Tibial nerve (tissue), 4 donors: ENCODE data around the gene TRPV2. TPM values are rescaled to one million over a fixed set of nuclear protein-coding genes. Genes with fewer than 3 reads are reported as not detected.

Experiments
- DNase-seq, 2 donors: peaks; one replicate each; pipeline ENCODE4 v3.0.0-alpha.2; 2019; ENCODE audit warnings: low spot score in 2 of 2
- H3K27ac ChIP-seq, 4 donors: fragments of 200-600 bp; sonication (generic) in 3 of 4; one replicate each; pipeline ENCODE4 v1.5.1; 2017 to 2019; ENCODE audit warnings: mild to moderate bottlenecking in 1 of 4
- H3K27me3 ChIP-seq, 2 donors: fragments of 200-600 bp; sonication (generic) in 1 of 2; one replicate each; pipeline versions ENCODE4 v1.5.1 to v1.6.0; 2017 to 2019
- H3K36me3 ChIP-seq, 3 donors: fragments of 200-600 bp; sonication (generic); one replicate each; pipeline ENCODE4 v1.5.1; 2018 to 2019
- H3K4me1 ChIP-seq, 4 donors: fragments of 200-600 bp; sonication (generic) in 3 of 4; one replicate each; pipeline ENCODE4 v1.5.1; 2017 to 2019
- H3K4me3 ChIP-seq, 4 donors: fragments of 200-600 bp; sonication (generic) in 3 of 4; one replicate each; pipeline ENCODE4 v1.5.1; 2017 to 2019; ENCODE audit warnings: mild to moderate bottlenecking in 1 of 4, moderate library complexity in 1 of 4
- H3K9me3 ChIP-seq, 4 donors: fragments of 200-600 bp; sonication (generic) in 3 of 4; one replicate each; pipeline ENCODE4 v1.5.1; 2017 to 2019
- EP300 ChIP-seq, 2 donors: sonication (generic); formaldehyde crosslinking; IDR thresholded peaks; one replicate each; pipeline ENCODE4 v1.6.1; 2017; ENCODE audit warnings: antibody characterized with exemption in 2 of 2, mild to moderate bottlenecking in 1 of 2
- POLR2A ChIP-seq, 2 donors: fragments of 450-650 bp; IDR thresholded peaks; one replicate each; pipeline ENCODE4 v1.6.1; 2017; ENCODE audit warnings: antibody characterized with exemption in 2 of 2, mild to moderate bottlenecking in 2 of 2, moderate library complexity in 2 of 2
- WGBS, 2 donors: methylation state at CpG; one replicate each; pipeline ENCODE4 v1.1.5; 2018; 5-methylcytosine and 5-hydroxymethylcytosine counted together
- total RNA-seq, 4 donors: library from RNA; depleted of rRNA; stranded (reverse); fragments of >200 nt; gene quantifications; one replicate each; pipeline ENCODE4 v1.1.0, GENCODE V29; 2016
- TF ChIP-seq, protein P1 (sequence below), 5 experiments: fragments of 200-600 bp in 3 of 5; fragments of 450-650 bp in 2 of 5; sonication (generic) in 3 of 5; IDR thresholded peaks; one replicate each; pipeline ENCODE4 v1.5.1; 2016 to 2019; ENCODE audit warnings: antibody characterized with exemption in 5 of 5, mild to moderate bottlenecking in 3 of 5, moderate library complexity in 2 of 5

Gene TRPV2
- total RNA-seq, 4 donors from 2014 or later, result 10.5 to 19.9 (median 16.9) TPM

DNA sequence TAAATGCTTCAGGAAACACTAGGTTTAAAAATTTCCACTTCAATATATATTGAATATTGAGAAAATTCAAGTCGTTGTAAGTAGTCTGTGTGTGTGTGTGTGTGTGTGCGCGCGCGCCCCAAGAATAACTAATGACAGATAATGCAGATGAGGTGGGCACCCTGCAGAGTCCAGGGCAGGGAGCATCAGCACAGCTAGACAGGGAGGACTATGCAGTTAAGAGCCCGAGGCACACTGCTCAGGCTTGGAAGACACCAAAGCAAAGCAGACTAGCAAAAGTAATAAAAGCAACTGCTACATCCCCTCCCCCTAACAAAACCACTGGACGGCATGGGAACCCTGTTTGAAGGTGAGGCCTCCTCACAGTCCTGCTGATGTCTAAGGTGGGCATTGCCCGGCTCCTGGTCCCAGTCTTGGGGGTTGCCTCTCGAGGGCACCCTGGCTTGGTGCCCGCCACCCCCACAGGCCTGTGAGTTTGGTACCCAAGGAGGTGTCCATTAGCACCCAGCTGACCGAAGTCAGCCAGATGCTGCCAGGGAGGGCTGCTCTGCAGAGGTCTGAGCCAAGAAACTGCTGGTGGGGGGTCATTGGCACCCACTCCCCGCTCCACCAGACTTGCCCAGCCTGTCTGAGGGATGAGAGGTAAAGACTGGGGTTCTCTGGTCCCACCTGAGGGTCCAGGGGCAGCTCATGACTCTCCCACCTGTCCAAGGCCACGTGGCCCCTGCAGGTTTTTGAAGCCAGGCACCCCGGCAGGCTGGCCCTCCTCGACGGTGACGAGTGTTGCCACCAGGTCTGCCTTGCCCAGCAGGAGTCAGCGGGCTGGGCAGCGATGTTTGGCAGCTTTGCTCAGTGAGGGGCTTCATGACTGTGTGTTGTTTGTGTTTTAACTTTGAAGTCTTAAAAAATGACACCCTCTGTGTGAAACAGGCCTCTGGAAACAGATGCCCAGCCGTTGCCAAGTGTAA, 58.0 kb downstream of the TRPV2 start:
- no peak overlapping the region for H3K4me3 ChIP-seq
- 76 to 79% methylated on average over 17 to 18 of the region's 20 CpGs for WGBS, 2 donors
- no peak for DNase-seq
- no peaks in the 10 kb centered on the region for H3K9me3 ChIP-seq
- peaks cover 0 to 4% (median 0%) of the 10 kb centered on the region in 3 donors for H3K36me3 ChIP-seq
- peaks cover 0 to 79% (median 17%) of the 10 kb centered on the region in 4 donors for H3K4me1 ChIP-seq
- H3K27ac ChIP-seq, result peak overlapping the region in 1 of 4 donors; percentile 36
- H3K27me3 ChIP-seq, result no peaks in the 10 kb centered on the region
- TF ChIP-seq EP300 (IDR thresholded peaks at IDR 0.05), result no peak
- no peak for TF ChIP-seq POLR2A (IDR thresholded peaks at IDR 0.05)
- TF ChIP-seq, protein P1, sequence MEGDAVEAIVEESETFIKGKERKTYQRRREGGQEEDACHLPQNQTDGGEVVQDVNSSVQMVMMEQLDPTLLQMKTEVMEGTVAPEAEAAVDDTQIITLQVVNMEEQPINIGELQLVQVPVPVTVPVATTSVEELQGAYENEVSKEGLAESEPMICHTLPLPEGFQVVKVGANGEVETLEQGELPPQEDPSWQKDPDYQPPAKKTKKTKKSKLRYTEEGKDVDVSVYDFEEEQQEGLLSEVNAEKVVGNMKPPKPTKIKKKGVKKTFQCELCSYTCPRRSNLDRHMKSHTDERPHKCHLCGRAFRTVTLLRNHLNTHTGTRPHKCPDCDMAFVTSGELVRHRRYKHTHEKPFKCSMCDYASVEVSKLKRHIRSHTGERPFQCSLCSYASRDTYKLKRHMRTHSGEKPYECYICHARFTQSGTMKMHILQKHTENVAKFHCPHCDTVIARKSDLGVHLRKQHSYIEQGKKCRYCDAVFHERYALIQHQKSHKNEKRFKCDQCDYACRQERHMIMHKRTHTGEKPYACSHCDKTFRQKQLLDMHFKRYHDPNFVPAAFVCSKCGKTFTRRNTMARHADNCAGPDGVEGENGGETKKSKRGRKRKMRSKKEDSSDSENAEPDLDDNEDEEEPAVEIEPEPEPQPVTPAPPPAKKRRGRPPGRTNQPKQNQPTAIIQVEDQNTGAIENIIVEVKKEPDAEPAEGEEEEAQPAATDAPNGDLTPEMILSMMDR (IDR thresholded peaks at IDR 0.05), result no peak

DNA sequence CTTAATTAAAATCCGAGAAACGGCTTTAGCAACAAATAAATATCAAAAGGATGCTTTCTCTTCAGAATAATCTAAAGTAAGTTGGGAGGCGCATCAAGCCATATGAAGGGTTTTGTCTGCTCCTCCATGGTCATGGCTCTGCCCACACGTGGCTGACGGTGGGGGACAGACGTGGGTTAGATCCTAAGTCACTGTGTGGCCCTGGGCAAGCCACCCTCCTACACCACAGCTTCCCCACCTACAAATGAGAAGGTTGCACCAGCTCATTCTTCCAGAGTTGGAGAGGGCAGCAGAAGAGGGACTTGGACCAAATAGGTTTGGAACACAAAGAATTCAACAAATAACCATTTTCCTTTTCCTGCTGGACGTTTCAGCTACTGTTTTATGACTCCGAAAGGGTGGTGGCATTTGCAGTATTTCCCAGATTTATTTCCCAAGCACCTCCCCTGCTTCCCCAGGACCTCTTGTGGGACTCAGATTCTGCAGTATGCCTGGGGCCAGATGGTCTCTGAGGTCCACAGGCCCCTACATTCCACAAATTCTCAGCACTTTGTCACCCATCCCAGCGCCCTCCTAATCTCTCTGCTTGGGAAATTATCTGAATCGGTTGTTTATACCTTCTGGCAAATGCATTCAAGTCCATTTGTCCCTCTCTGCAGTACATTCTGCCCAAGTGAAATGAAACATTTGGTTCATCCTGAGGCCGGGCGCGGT, 58.8 kb downstream of the TRPV2 start:
- Histone ChIP-seq H3K27me3 (no peaks in the 10 kb centered on the region), H3K4me3 (no peak overlapping the region), H3K36me3 (peaks cover 0 to 4% (median 0%) of the 10 kb centered on the region in 3 donors), H3K9me3 (no peaks in the 10 kb centered on the region), H3K27ac (peak overlapping the region in 1 of 4 donors; percentile 36), H3K4me1 (peaks cover 0 to 79% (median 21%) of the 10 kb centered on the region in 4 donors)
- no peak for TF ChIP-seq EP300 (IDR thresholded peaks at IDR 0.05)
- DNase-seq, result no peak
- WGBS, 2 donors, result 63 to 74% methylated on average over 13 of the region's 13 CpGs

DNA sequence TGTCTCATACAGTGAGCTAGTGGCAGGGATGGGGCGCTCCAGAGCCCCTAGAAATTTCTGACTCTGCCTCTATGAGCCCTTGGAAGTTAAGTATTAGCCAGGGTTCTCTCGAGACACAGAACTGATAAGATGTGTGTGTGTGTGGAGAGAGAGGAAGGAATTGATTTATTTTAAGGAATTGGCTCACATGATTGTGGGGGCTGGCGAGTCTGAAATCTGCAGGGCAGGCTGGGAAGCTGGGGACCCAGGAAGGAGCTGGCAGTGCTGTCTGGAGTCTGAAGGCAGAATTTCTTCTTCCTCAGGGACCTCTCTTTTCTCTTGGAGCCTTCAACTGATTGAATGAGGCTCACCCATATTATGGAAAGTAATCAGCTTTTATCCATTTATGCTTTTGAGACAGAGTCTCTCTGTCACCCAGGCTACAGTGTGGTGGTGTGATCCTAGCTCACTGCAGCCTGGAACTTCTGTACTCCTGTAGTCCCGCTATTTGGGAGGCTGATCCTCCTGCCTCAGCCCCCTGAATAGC, 59.9 kb downstream of the TRPV2 start:
- peaks cover 0 to 4% (median 0%) of the 10 kb centered on the region in 3 donors for H3K36me3 ChIP-seq
- 85 to 86% methylated on average over 4 of the region's 4 CpGs for WGBS, 2 donors

DNA sequence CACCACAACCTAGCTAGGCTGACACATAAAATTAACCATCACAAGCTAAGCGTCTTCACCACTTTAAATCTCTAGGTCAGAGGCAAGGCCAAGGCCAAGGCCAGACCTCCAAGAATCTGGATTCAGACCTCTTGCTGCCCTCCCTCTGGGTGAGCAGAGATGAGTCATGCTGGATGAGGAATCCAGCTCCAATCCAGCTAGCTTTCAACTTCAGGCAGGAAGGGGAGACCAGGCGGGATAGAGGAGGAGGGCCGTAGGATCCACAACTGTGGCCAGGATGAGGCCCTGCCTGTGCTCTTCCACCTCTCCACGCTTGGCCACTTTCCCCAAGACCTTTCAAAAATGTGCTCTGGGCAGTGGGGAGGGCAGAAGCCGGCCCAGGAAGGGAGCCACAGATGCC, 61.9 kb downstream of the TRPV2 start:
- Histone ChIP-seq H3K4me3 (no peak overlapping the region), H3K4me1 (peaks cover 0 to 72% (median 14%) of the 10 kb centered on the region in 4 donors), H3K27me3 (no peaks in the 10 kb centered on the region), H3K27ac (peak overlapping the region; percentile 30 to 86 (median 79)), H3K36me3 (peaks cover 0 to under 1% (median 0%) of the 10 kb centered on the region in 3 donors), H3K9me3 (no peaks in the 10 kb centered on the region)
- WGBS, 2 donors, result 21 to 34% methylated on average over 5 of the region's 5 CpGs
- DNase-seq, result peak; percentile 31 to 48
- TF ChIP-seq POLR2A (IDR thresholded peaks at IDR 0.05) (no peak), EP300 (IDR thresholded peaks at IDR 0.05) (peak in 1 of 2 donors; percentile 38)

More for the DNA sequence above, 59.9 kb downstream of the TRPV2 start:
- H3K4me1 ChIP-seq, result peaks cover 0 to 71% (median 16%) of the 10 kb centered on the region in 4 donors
- H3K9me3 ChIP-seq, result no peaks in the 10 kb centered on the region
- H3K27me3 ChIP-seq, result no peaks in the 10 kb centered on the region
- no peak overlapping the region for H3K27ac ChIP-seq
- DNase-seq, result no peak
- no peak overlapping the region for H3K4me3 ChIP-seq
- TF ChIP-seq EP300 (IDR thresholded peaks at IDR 0.05) (no peak), POLR2A (IDR thresholded peaks at IDR 0.05) (no peak)
- TF ChIP-seq, protein P1 (IDR thresholded peaks at IDR 0.05), result no peak

DNA sequence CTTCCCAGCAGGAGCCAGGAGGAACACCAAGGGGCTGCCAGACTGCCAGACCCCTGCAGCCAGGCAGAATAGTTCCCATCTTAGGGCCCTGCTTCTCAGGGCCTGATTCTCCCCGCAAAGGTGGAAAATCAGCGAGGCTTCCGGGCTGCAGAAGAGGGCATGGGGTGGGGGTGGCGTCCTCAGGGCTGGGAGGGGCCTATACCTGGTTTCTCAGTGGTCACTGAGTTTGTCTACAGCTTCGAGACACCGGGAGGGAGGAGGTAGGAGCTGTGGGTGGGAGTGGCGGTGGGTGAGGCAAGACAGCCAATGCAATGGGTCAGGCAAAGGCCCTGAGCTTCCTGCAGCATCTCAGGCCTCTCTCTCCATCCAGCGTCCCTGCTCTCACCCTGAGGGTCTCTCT, 62.3 kb downstream of the TRPV2 start:
- H3K36me3 ChIP-seq, result no peaks in the 10 kb centered on the region
- DNase-seq, result no peak
- no peak overlapping the region for H3K4me3 ChIP-seq
- H3K27me3 ChIP-seq, result no peaks in the 10 kb centered on the region
- peak overlapping the region; percentile 30 to 86 (median 79) for H3K27ac ChIP-seq
- H3K4me1 ChIP-seq, result peaks cover 0 to 72% (median 14%) of the 10 kb centered on the region in 4 donors
- H3K9me3 ChIP-seq, result no peaks in the 10 kb centered on the region
- WGBS, 2 donors, result 69 to 74% methylated on average over 8 of the region's 8 CpGs
- no peak for TF ChIP-seq EP300 (IDR thresholded peaks at IDR 0.05)
- TF ChIP-seq POLR2A (IDR thresholded peaks at IDR 0.05), result no peak
- TF ChIP-seq, protein P1 (IDR thresholded peaks at IDR 0.05), result no peak
